Neural progenitor cell (in vitro differentiated cells): Measurements from ENCODE around the gene TEX35.

ENCODE experiments used
- EZH2phosphoT487 ChIP-seq: fragments of 200-600 bp; sonication (generic); IDR thresholded peaks from 2 replicates; pipeline ENCODE4 v1.6.1; 2017; ENCODE audit warnings: antibody characterized with exemption
- TF ChIP-seq, protein P1 (sequence below): fragments of 200-600 bp; sonication (generic); IDR thresholded peaks from 2 replicates; pipeline ENCODE4 v1.5.1; 2017; ENCODE audit warnings: antibody characterized with exemption, mild to moderate bottlenecking

DNA sequence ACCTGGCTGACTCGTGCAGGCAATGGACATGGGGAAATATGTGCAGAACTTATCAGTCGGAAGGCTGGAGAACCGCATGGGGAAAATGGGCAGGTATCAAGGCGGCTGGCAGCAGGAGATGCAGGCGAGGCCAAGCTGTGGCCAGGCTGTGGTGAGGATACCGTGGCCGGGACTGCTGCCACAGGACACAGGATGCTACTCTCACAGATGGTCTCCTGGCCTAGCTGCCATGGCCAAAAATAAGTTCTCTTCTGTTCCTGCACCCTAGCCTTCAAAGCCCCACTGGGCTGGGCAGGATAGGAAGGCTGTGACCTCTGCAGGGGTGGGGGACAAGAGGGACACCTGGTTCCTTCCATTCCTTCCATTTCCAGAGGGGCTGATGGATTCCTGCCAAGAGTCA is 26.4 kb downstream of the TEX35 start:
- TF ChIP-seq, protein P1, sequence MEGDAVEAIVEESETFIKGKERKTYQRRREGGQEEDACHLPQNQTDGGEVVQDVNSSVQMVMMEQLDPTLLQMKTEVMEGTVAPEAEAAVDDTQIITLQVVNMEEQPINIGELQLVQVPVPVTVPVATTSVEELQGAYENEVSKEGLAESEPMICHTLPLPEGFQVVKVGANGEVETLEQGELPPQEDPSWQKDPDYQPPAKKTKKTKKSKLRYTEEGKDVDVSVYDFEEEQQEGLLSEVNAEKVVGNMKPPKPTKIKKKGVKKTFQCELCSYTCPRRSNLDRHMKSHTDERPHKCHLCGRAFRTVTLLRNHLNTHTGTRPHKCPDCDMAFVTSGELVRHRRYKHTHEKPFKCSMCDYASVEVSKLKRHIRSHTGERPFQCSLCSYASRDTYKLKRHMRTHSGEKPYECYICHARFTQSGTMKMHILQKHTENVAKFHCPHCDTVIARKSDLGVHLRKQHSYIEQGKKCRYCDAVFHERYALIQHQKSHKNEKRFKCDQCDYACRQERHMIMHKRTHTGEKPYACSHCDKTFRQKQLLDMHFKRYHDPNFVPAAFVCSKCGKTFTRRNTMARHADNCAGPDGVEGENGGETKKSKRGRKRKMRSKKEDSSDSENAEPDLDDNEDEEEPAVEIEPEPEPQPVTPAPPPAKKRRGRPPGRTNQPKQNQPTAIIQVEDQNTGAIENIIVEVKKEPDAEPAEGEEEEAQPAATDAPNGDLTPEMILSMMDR = no peak
- no peak for TF ChIP-seq EZH2phosphoT487
